ENCODE results near the gene LRRC32.

DNA sequence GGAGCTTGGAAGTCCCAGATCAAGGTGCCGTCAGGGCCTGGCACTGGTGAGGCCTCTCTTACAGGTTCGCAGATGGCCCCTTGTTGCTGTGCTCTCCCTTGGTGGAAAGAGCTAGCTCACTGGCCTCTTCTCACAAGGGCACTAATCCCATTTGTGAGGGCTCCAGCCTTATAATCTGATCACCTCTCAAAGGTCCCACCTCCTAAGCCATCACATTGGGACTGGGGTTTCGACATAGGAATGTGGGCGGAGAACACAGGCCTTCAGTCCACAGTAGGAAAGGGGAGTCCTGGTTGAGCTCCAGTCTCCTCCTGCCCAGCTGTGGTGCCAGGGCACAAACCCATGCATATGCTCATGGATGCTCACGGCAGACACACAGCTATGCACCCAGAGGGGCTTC is 14.0 kb upstream of the LRRC32 start:
- TF ChIP-seq, protein P1, sequence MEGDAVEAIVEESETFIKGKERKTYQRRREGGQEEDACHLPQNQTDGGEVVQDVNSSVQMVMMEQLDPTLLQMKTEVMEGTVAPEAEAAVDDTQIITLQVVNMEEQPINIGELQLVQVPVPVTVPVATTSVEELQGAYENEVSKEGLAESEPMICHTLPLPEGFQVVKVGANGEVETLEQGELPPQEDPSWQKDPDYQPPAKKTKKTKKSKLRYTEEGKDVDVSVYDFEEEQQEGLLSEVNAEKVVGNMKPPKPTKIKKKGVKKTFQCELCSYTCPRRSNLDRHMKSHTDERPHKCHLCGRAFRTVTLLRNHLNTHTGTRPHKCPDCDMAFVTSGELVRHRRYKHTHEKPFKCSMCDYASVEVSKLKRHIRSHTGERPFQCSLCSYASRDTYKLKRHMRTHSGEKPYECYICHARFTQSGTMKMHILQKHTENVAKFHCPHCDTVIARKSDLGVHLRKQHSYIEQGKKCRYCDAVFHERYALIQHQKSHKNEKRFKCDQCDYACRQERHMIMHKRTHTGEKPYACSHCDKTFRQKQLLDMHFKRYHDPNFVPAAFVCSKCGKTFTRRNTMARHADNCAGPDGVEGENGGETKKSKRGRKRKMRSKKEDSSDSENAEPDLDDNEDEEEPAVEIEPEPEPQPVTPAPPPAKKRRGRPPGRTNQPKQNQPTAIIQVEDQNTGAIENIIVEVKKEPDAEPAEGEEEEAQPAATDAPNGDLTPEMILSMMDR (conservative IDR thresholded peaks at IDR 0.05; ENCODE audit: low read depth in 2 of 2) = no peak
- TF ChIP-seq EZH2 (IDR thresholded peaks at IDR 0.05; ENCODE audit: low read depth, unreplicated experiment) (no peak), POLR2AphosphoS5 (IDR thresholded peaks at IDR 0.05; ENCODE audit: low read depth) (no peak), EZH2phosphoT487 (IDR thresholded peaks at IDR 0.05; ENCODE audit: unreplicated experiment) (no peak), STAT1 (IDR thresholded peaks at IDR 0.05; ENCODE audit: unreplicated experiment) (no peak), CREB1 (CRISPR knock-in tag; IDR thresholded peaks at IDR 0.05; ENCODE audit: low read depth) (no peak), ZNF331 (CRISPR knock-in tag; IDR thresholded peaks at IDR 0.05; ENCODE audit: low read depth) (no peak), ZNF114 (CRISPR knock-in tag; IDR thresholded peaks at IDR 0.05) (no peak), JUNB (IDR thresholded peaks at IDR 0.05; ENCODE audit: unreplicated experiment) (no peak), NANOG (IDR thresholded peaks at IDR 0.05; ENCODE audit: borderline replicate concordance) (no peak)
- TF ChIP-seq, protein P2, sequence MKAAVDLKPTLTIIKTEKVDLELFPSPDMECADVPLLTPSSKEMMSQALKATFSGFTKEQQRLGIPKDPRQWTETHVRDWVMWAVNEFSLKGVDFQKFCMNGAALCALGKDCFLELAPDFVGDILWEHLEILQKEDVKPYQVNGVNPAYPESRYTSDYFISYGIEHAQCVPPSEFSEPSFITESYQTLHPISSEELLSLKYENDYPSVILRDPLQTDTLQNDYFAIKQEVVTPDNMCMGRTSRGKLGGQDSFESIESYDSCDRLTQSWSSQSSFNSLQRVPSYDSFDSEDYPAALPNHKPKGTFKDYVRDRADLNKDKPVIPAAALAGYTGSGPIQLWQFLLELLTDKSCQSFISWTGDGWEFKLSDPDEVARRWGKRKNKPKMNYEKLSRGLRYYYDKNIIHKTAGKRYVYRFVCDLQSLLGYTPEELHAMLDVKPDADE (IDR thresholded peaks at IDR 0.05) = no peak
- TF ChIP-seq, protein P3, sequence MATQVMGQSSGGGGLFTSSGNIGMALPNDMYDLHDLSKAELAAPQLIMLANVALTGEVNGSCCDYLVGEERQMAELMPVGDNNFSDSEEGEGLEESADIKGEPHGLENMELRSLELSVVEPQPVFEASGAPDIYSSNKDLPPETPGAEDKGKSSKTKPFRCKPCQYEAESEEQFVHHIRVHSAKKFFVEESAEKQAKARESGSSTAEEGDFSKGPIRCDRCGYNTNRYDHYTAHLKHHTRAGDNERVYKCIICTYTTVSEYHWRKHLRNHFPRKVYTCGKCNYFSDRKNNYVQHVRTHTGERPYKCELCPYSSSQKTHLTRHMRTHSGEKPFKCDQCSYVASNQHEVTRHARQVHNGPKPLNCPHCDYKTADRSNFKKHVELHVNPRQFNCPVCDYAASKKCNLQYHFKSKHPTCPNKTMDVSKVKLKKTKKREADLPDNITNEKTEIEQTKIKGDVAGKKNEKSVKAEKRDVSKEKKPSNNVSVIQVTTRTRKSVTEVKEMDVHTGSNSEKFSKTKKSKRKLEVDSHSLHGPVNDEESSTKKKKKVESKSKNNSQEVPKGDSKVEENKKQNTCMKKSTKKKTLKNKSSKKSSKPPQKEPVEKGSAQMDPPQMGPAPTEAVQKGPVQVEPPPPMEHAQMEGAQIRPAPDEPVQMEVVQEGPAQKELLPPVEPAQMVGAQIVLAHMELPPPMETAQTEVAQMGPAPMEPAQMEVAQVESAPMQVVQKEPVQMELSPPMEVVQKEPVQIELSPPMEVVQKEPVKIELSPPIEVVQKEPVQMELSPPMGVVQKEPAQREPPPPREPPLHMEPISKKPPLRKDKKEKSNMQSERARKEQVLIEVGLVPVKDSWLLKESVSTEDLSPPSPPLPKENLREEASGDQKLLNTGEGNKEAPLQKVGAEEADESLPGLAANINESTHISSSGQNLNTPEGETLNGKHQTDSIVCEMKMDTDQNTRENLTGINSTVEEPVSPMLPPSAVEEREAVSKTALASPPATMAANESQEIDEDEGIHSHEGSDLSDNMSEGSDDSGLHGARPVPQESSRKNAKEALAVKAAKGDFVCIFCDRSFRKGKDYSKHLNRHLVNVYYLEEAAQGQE (IDR thresholded peaks at IDR 0.05; ENCODE audit: unreplicated experiment) = no peak
- TF ChIP-seq, protein P4, sequence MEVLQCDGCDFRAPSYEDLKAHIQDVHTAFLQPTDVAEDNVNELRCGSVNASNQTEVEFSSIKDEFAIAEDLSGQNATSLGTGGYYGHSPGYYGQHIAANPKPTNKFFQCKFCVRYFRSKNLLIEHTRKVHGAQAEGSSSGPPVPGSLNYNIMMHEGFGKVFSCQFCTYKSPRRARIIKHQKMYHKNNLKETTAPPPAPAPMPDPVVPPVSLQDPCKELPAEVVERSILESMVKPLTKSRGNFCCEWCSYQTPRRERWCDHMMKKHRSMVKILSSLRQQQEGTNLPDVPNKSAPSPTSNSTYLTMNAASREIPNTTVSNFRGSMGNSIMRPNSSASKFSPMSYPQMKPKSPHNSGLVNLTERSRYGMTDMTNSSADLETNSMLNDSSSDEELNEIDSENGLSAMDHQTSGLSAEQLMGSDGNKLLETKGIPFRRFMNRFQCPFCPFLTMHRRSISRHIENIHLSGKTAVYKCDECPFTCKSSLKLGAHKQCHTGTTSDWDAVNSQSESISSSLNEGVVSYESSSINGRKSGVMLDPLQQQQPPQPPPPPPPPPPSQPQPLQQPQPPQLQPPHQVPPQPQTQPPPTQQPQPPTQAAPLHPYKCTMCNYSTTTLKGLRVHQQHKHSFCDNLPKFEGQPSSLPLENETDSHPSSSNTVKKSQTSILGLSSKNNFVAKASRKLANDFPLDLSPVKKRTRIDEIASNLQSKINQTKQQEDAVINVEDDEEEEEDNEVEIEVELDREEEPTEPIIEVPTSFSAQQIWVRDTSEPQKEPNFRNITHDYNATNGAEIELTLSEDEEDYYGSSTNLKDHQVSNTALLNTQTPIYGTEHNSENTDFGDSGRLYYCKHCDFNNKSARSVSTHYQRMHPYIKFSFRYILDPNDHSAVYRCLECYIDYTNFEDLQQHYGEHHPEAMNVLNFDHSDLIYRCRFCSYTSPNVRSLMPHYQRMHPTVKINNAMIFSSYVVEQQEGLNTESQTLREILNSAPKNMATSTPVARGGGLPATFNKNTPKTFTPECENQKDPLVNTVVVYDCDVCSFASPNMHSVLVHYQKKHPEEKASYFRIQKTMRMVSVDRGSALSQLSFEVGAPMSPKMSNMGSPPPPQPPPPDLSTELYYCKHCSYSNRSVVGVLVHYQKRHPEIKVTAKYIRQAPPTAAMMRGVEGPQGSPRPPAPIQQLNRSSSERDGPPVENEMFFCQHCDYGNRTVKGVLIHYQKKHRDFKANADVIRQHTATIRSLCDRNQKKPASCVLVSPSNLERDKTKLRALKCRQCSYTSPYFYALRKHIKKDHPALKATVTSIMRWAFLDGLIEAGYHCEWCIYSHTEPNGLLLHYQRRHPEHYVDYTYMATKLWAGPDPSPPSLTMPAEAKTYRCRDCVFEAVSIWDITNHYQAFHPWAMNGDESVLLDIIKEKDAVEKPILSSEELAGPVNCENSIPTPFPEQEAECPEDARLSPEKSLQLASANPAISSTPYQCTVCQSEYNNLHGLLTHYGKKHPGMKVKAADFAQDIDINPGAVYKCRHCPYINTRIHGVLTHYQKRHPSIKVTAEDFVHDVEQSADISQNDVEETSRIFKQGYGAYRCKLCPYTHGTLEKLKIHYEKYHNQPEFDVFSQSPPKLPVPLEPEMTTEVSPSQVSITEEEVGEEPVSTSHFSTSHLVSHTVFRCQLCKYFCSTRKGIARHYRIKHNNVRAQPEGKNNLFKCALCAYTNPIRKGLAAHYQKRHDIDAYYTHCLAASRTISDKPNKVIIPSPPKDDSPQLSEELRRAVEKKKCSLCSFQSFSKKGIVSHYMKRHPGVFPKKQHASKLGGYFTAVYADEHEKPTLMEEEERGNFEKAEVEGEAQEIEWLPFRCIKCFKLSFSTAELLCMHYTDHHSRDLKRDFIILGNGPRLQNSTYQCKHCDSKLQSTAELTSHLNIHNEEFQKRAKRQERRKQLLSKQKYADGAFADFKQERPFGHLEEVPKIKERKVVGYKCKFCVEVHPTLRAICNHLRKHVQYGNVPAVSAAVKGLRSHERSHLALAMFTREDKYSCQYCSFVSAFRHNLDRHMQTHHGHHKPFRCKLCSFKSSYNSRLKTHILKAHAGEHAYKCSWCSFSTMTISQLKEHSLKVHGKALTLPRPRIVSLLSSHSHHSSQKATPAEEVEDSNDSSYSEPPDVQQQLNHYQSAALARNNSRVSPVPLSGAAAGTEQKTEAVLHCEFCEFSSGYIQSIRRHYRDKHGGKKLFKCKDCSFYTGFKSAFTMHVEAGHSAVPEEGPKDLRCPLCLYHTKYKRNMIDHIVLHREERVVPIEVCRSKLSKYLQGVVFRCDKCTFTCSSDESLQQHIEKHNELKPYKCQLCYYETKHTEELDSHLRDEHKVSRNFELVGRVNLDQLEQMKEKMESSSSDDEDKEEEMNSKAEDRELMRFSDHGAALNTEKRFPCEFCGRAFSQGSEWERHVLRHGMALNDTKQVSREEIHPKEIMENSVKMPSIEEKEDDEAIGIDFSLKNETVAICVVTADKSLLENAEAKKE (CRISPR knock-in tag; IDR thresholded peaks at IDR 0.05) = no peak
